ENCODE data around the gene XKR8.

The XKR8 gene

GRCh38 chr1:27940870-27941560 lies 18.8 kb upstream of the XKR8 start:
- Histone ChIP-seq H3K36me3 (ENCODE audit: insufficient read depth, insufficient read length, low read length) (no peaks in the 10 kb centered on the region), H3K9ac (ENCODE audit: insufficient read length, low read depth) (no peak overlapping the region), H3K27me3 (ENCODE audit: insufficient read depth, insufficient read length) (no peaks in the 10 kb centered on the region), H3K4me1 (ENCODE audit: insufficient read depth, insufficient read length) (peaks cover 4% of the 10 kb centered on the region), H3K4me3 (ENCODE audit: insufficient read length, low read depth) (no peak overlapping the region), H3K9me3 (ENCODE audit: insufficient read depth, low read length) (no peaks in the 10 kb centered on the region)
- no peak for DNase-seq (ENCODE audit: low read depth, low spot score)
- no peak for TF ChIP-seq YY1 (IDR thresholded peaks at IDR 0.05; ENCODE audit: insufficient read depth, insufficient read length)
- no peak for TF ChIP-seq SUZ12 (IDR thresholded peaks at IDR 0.05; ENCODE audit: extremely low read depth, insufficient read depth, insufficient read length)
- no peak for TF ChIP-seq ZNF274 (IDR thresholded peaks at IDR 0.05; ENCODE audit: low read depth, low read length)

GRCh38 chr1:27941671-27942540 lies 17.9 kb upstream of the XKR8 start:
- Histone ChIP-seq H3K4me3 (ENCODE audit: insufficient read length, low read depth) (no peak overlapping the region), H3K27me3 (ENCODE audit: insufficient read depth, insufficient read length) (no peaks in the 10 kb centered on the region), H3K9ac (ENCODE audit: insufficient read length, low read depth) (no peak overlapping the region), H3K9me3 (ENCODE audit: insufficient read depth, low read length) (no peaks in the 10 kb centered on the region), H3K4me1 (ENCODE audit: insufficient read depth, insufficient read length) (peaks cover 4% of the 10 kb centered on the region), H3K36me3 (ENCODE audit: insufficient read depth, insufficient read length, low read length) (no peaks in the 10 kb centered on the region)
- TF ChIP-seq YY1 (IDR thresholded peaks at IDR 0.05; ENCODE audit: insufficient read depth, insufficient read length), result no peak
- TF ChIP-seq SUZ12 (IDR thresholded peaks at IDR 0.05; ENCODE audit: extremely low read depth, insufficient read depth, insufficient read length), result no peak
- TF ChIP-seq ZNF274 (IDR thresholded peaks at IDR 0.05; ENCODE audit: low read depth, low read length), result no peak
- DNase-seq (ENCODE audit: low read depth, low spot score), result no peak

DNA sequence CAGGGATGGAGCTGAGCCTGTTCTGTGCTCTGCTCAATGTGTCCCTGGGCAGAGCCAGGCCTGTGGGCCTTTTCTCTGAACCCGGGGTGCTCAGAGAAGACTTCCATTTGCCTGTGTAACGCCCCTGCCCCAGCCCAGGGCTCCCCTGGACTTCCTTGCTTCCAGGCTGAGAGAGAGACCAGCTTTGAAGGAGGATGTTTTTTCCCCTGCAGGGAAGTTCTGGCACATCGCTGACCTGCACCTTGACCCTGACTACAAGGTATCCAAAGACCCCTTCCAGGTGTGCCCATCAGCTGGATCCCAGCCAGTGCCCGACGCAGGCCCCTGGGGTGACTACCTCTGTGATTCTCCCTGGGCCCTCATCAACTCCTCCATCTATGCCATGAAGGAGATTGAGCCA lies 14.8 kb upstream of the XKR8 start:
- Histone ChIP-seq H3K36me3 (ENCODE audit: insufficient read depth, insufficient read length, low read length) (no peaks in the 10 kb centered on the region), H3K9ac (ENCODE audit: insufficient read length, low read depth) (no peak overlapping the region), H3K27me3 (ENCODE audit: insufficient read depth, insufficient read length) (no peaks in the 10 kb centered on the region), H3K4me1 (ENCODE audit: insufficient read depth, insufficient read length) (peaks cover 5% of the 10 kb centered on the region), H3K9me3 (ENCODE audit: insufficient read depth, low read length) (no peaks in the 10 kb centered on the region), H3K4me3 (ENCODE audit: insufficient read length, low read depth) (no peak overlapping the region)
- no peak for TF ChIP-seq YY1 (IDR thresholded peaks at IDR 0.05; ENCODE audit: insufficient read depth, insufficient read length)
- no peak for TF ChIP-seq SUZ12 (IDR thresholded peaks at IDR 0.05; ENCODE audit: extremely low read depth, insufficient read depth, insufficient read length)
- no peak for TF ChIP-seq ZNF274 (IDR thresholded peaks at IDR 0.05; ENCODE audit: low read depth, low read length)
- DNase-seq (ENCODE audit: low read depth, low spot score), result no peak

DNA sequence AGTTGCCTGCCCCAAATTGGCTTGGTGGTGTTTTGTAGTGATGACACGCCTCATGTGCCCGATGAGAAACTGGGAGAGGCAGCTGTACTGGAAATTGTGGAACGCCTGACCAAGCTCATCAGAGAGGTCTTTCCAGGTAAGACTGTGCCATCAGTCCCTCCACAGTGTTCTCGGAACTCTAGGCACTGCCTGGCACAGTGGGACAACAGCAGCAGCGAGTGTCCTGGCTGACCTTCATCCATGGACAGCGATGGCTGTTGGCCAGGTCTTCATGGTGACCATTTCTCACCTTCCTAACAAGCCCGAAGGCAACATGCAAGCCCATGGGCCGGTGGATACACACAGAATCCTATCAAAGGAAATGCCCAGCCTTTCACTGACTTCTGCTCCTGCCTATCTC lies 10.7 kb upstream of the XKR8 start:
- H3K9ac ChIP-seq (ENCODE audit: insufficient read length, low read depth), result no peak overlapping the region
- H3K4me3 ChIP-seq (ENCODE audit: insufficient read length, low read depth), result no peak overlapping the region
- H3K36me3 ChIP-seq (ENCODE audit: insufficient read depth, insufficient read length, low read length), result no peaks in the 10 kb centered on the region
- TF ChIP-seq YY1 (IDR thresholded peaks at IDR 0.05; ENCODE audit: insufficient read depth, insufficient read length) (no peak), ZNF274 (IDR thresholded peaks at IDR 0.05; ENCODE audit: low read depth, low read length) (no peak), SUZ12 (IDR thresholded peaks at IDR 0.05; ENCODE audit: extremely low read depth, insufficient read depth, insufficient read length) (no peak)
- no peak for DNase-seq (ENCODE audit: low read depth, low spot score)
- no peaks in the 10 kb centered on the region for H3K9me3 ChIP-seq (ENCODE audit: insufficient read depth, low read length)
- peaks cover 3% of the 10 kb centered on the region for H3K4me1 ChIP-seq (ENCODE audit: insufficient read depth, insufficient read length)
- H3K27me3 ChIP-seq (ENCODE audit: insufficient read depth, insufficient read length), result no peaks in the 10 kb centered on the region

GRCh38 chr1:27951396-27951795 lies 8.4 kb upstream of the XKR8 start:
- Histone ChIP-seq H3K4me3 (ENCODE audit: insufficient read length, low read depth) (no peak overlapping the region), H3K36me3 (ENCODE audit: insufficient read depth, insufficient read length, low read length) (no peaks in the 10 kb centered on the region), H3K4me1 (ENCODE audit: insufficient read depth, insufficient read length) (peaks cover 5% of the 10 kb centered on the region), H3K9ac (ENCODE audit: insufficient read length, low read depth) (no peak overlapping the region), H3K9me3 (ENCODE audit: insufficient read depth, low read length) (no peaks in the 10 kb centered on the region), H3K27me3 (ENCODE audit: insufficient read depth, insufficient read length) (no peaks in the 10 kb centered on the region)
- DNase-seq (ENCODE audit: low read depth, low spot score), result no peak
- TF ChIP-seq SUZ12 (IDR thresholded peaks at IDR 0.05; ENCODE audit: extremely low read depth, insufficient read depth, insufficient read length) (no peak), ZNF274 (IDR thresholded peaks at IDR 0.05; ENCODE audit: low read depth, low read length) (no peak), YY1 (IDR thresholded peaks at IDR 0.05; ENCODE audit: insufficient read depth, insufficient read length) (no peak)

DNA sequence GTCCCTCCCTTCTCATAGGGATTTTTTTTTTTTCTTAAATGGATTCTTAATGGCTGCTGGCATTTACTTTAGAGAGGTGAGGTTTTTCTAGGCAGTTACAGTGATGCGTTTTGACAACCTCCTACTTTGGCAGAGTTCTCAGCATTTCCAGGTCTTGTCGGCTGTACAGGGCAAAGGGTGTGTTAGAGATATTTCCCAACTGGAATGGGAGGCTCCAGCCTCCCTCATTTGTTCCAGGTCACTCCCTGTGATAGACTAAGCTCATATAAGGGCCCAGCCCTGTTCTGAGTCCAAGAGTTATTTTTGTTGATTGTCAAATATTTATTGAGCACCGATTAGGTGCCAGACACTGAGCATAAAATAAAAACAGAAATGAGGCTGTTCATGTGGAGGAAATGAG lies 7.6 kb upstream of the XKR8 start:
- no peaks in the 10 kb centered on the region for H3K27me3 ChIP-seq (ENCODE audit: insufficient read depth, insufficient read length)
- H3K4me1 ChIP-seq (ENCODE audit: insufficient read depth, insufficient read length), result peaks cover 5% of the 10 kb centered on the region
- H3K4me3 ChIP-seq (ENCODE audit: insufficient read length, low read depth), result no peak overlapping the region
- H3K9me3 ChIP-seq (ENCODE audit: insufficient read depth, low read length), result no peaks in the 10 kb centered on the region
- no peak for DNase-seq (ENCODE audit: low read depth, low spot score)
- TF ChIP-seq ZNF274 (IDR thresholded peaks at IDR 0.05; ENCODE audit: low read depth, low read length) (no peak), YY1 (IDR thresholded peaks at IDR 0.05; ENCODE audit: insufficient read depth, insufficient read length) (no peak), SUZ12 (IDR thresholded peaks at IDR 0.05; ENCODE audit: extremely low read depth, insufficient read depth, insufficient read length) (no peak)
- H3K36me3 ChIP-seq (ENCODE audit: insufficient read depth, insufficient read length, low read length), result no peaks in the 10 kb centered on the region
- no peak overlapping the region for H3K9ac ChIP-seq (ENCODE audit: insufficient read length, low read depth)

GRCh38 chr1:27954186-27954585 lies 5.6 kb upstream of the XKR8 start:
- DNase-seq (ENCODE audit: low read depth, low spot score), result no peak
- H3K36me3 ChIP-seq (ENCODE audit: insufficient read depth, insufficient read length, low read length), result no peaks in the 10 kb centered on the region
- no peaks in the 10 kb centered on the region for H3K9me3 ChIP-seq (ENCODE audit: insufficient read depth, low read length)
- H3K27me3 ChIP-seq (ENCODE audit: insufficient read depth, insufficient read length), result no peaks in the 10 kb centered on the region
- H3K9ac ChIP-seq (ENCODE audit: insufficient read length, low read depth), result no peak overlapping the region
- no peak overlapping the region for H3K4me3 ChIP-seq (ENCODE audit: insufficient read length, low read depth)
- TF ChIP-seq YY1 (IDR thresholded peaks at IDR 0.05; ENCODE audit: insufficient read depth, insufficient read length), result no peak
- TF ChIP-seq ZNF274 (IDR thresholded peaks at IDR 0.05; ENCODE audit: low read depth, low read length), result no peak
- TF ChIP-seq SUZ12 (IDR thresholded peaks at IDR 0.05; ENCODE audit: extremely low read depth, insufficient read depth, insufficient read length), result no peak
- peaks cover 12% of the 10 kb centered on the region for H3K4me1 ChIP-seq (ENCODE audit: insufficient read depth, insufficient read length)

All from NT2/D1 (cell line).